ENCODE results near the gene SCRN3.
A peak's percentile ranks its signal among the peaks of the same experiment; 100 is the strongest.
"Not testable (repeated sequence)": the region's sequence is repeated elsewhere in the genome, so short reads cannot be mapped to it uniquely, and the experiment has no call there.

The SCRN3 gene

DNA sequence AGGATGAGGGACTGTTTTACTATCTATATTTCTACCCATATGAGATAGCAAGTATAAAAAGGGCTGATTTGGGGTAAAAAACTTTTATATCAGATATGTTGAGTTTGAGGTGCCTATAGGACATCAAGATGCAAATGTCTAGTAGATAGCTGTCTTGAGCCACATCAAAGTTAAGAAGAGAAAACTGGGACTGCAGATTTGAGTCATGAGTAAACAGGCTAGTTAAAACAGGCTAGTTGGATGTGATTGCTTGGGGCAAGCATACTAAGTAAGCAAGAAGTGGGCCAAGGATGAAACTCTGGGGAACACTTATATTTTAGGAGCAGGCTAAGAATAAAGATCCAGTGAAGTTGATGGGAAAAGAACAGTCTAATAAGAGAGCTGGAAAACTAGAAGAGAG lies 2.8 kb upstream of the SCRN3 start:
- no peak overlapping the region for H3K4me3 ChIP-seq (ENCODE audit: low read depth, low read length)
- no peak for DNase-seq (ENCODE audit: low read depth)
- no peak for TF ChIP-seq CTCF (IDR thresholded peaks at IDR 0.05; ENCODE audit: control insufficient read depth, extremely low read depth, insufficient read depth)

DNA sequence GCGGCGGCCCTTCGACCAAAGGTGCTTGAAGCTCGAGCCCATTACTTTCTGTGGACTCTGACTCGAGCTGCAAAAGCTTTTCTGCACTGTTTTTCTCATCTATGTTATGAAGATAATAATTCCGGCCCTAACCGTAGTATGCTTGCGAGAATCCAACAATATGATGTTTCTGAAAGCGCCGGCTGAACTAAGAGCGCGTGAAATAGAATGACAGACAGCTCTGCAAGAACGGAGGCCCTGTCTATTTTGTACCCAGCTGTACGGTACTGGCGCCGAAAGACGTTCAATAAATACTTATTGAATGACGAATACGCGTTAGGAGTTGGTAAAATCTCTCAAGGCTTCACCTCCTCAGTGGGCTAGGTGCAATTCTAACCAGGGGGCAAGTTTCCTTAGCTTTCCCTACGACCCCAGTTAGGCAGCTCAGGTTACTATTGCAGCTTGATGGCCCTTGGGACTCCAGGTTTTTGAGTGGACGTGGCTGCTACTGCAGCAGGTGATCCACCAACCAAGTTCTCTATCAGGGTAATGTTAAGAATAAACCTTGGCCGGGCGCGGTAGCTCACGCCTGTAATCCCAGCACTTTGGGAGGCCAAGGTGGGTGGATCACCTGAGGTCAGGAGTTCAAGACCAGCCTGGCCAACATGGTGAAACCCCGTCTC lies 570 bp downstream of the SCRN3 start:
- no peak for TF ChIP-seq CTCF (IDR thresholded peaks at IDR 0.05; ENCODE audit: control insufficient read depth, extremely low read depth, insufficient read depth)
- peak overlapping the region; percentile 85 for H3K4me3 ChIP-seq (ENCODE audit: low read depth, low read length)
- no peak for DNase-seq (ENCODE audit: low read depth)

GRCh38 chr2:174397773-174398172 lies 2.2 kb downstream of the SCRN3 start:
- DNase-seq (ENCODE audit: low read depth) = no peak
- H3K4me3 ChIP-seq (ENCODE audit: low read depth, low read length) = no peak overlapping the region
- TF ChIP-seq CTCF (IDR thresholded peaks at IDR 0.05; ENCODE audit: control insufficient read depth, extremely low read depth, insufficient read depth) = no peak

DNA sequence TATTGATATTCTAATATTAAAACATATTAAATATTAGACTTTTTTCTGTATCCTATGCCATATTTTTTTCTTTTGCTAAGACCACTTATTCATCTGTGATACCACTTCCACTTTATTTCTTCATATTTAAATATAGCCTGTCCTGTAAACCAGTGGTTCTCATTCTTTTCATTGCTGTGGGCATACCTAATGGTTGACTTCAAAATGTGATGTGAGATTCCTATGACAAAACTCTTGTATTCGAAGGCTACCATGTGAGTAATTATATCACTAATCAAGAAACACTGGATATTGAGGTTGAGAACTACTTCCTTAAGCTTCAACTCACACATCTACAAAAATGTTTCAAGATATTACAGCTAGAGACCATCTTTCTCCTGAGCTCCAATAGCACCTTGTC lies 3.6 kb downstream of the SCRN3 start:
- DNase-seq (ENCODE audit: low read depth) = no peak
- TF ChIP-seq CTCF (IDR thresholded peaks at IDR 0.05; ENCODE audit: control insufficient read depth, extremely low read depth, insufficient read depth) = no peak
- no peak overlapping the region for H3K4me3 ChIP-seq (ENCODE audit: low read depth, low read length)

- no peak for TF ChIP-seq CTCF (IDR thresholded peaks at IDR 0.05; ENCODE audit: control insufficient read depth, extremely low read depth, insufficient read depth)
- H3K4me3 ChIP-seq (ENCODE audit: low read depth, low read length) = no peak overlapping the region
- DNase-seq (ENCODE audit: low read depth) = no peak
These were observed 5.3 kb downstream of the SCRN3 start for GRCh38 chr2:174400853-174401252.

DNA sequence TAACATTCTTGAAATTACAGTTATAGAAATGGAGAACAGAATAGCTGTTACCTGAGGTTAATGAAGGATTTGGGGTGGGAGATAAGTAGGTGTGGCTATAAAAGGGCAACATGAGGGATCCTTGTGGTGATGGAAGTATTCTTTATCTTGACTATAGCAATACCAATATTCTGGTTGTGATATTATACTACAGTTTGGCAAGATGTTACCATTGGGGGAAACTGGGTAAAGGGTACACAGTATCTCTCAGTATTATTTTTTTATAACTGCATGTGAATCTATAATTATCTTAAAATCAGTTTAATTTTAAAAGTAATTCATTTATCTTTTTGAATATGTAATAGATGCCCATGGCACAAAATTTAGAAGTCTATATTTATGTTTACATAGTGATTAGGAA lies 8.1 kb downstream of the SCRN3 start:
- TF ChIP-seq CTCF (IDR thresholded peaks at IDR 0.05; ENCODE audit: control insufficient read depth, extremely low read depth, insufficient read depth) = no peak
- DNase-seq (ENCODE audit: low read depth) = no peak
- H3K4me3 ChIP-seq (ENCODE audit: low read depth, low read length) = no peak overlapping the region

- H3K4me3 ChIP-seq (ENCODE audit: low read depth, low read length); DNase-seq (ENCODE audit: low read depth): not testable (repeated sequence)
These were observed 14.5 kb downstream of the SCRN3 start for GRCh38 chr2:174410039-174410438.
